Neural cell (in vitro differentiated cells): Measurements from ENCODE around the gene CYP4A22.

Experiments
- EP300 ChIP-seq: fragments of 450-650 bp; conservative IDR thresholded peaks from 2 replicates; pipeline ENCODE4 v1.6.1; 2014; ENCODE audit warnings: antibody characterized with exemption, mild to moderate bottlenecking, moderate library complexity; ENCODE audit not compliant: poor library complexity, severe bottlenecking
- EZH2 ChIP-seq: fragments of 200-600, 300-800 bp; shearing (Covaris generic), sonication (generic); IDR thresholded peaks from 2 replicates; pipeline ENCODE4 v1.6.1; 2014; ENCODE audit warnings: antibody characterized with exemption, low read length, borderline replicate concordance, mild to moderate bottlenecking; ENCODE audit not compliant: insufficient read depth, poor library complexity, severe bottlenecking
- POLR2AphosphoS5 ChIP-seq: IDR thresholded peaks from 2 replicates; pipeline ENCODE4 v1.6.1; 2012
- RAD21 ChIP-seq: fragments of 450-650 bp; conservative IDR thresholded peaks from 2 replicates; pipeline ENCODE4 v1.6.1; 2014; ENCODE audit warnings: antibody characterized with exemption, mild to moderate bottlenecking, moderate library complexity
- TF ChIP-seq, protein P1 (sequence below): fragments of 450-650 bp; IDR thresholded peaks from 2 replicates; pipeline ENCODE4 v1.5.1; 2014; ENCODE audit warnings: antibody characterized with exemption, mild to moderate bottlenecking, moderate library complexity; ENCODE audit not compliant: poor library complexity, severe bottlenecking

DNA sequence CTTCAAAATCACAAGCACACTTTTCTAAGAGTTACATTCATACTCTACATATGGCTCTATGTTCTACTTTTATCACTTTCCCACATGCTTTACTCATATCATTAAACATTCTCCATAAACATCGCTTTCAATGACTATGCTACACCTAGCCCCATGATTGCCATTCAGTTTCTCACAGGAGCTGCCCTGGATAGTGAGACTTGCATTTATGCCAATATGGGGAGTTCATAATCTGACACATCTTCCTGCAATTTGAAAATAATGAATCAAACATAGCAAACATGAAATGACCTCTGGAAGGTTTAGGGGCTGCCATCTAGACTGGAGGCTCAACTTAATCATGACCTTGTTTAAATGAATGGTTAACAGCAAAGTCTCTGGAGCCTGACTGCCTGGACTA, 9.0 kb upstream of the CYP4A22 start:
- TF ChIP-seq, protein P1, sequence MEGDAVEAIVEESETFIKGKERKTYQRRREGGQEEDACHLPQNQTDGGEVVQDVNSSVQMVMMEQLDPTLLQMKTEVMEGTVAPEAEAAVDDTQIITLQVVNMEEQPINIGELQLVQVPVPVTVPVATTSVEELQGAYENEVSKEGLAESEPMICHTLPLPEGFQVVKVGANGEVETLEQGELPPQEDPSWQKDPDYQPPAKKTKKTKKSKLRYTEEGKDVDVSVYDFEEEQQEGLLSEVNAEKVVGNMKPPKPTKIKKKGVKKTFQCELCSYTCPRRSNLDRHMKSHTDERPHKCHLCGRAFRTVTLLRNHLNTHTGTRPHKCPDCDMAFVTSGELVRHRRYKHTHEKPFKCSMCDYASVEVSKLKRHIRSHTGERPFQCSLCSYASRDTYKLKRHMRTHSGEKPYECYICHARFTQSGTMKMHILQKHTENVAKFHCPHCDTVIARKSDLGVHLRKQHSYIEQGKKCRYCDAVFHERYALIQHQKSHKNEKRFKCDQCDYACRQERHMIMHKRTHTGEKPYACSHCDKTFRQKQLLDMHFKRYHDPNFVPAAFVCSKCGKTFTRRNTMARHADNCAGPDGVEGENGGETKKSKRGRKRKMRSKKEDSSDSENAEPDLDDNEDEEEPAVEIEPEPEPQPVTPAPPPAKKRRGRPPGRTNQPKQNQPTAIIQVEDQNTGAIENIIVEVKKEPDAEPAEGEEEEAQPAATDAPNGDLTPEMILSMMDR, result no peak
- no peak for TF ChIP-seq EP300
- TF ChIP-seq RAD21, result no peak
- no peak for TF ChIP-seq EZH2
- TF ChIP-seq POLR2AphosphoS5, result no peak
